ENCODE results near the gene NCKAP5L. TPM values are rescaled to one million over a fixed set of nuclear protein-coding genes. Genes with fewer than 3 reads are reported as not detected.

NCKAP5L gene
- polyA plus RNA-seq, 2 of the 4 experiments (the other 2 are of a cell fraction): 3.0 to 8.5 TPM

DNA sequence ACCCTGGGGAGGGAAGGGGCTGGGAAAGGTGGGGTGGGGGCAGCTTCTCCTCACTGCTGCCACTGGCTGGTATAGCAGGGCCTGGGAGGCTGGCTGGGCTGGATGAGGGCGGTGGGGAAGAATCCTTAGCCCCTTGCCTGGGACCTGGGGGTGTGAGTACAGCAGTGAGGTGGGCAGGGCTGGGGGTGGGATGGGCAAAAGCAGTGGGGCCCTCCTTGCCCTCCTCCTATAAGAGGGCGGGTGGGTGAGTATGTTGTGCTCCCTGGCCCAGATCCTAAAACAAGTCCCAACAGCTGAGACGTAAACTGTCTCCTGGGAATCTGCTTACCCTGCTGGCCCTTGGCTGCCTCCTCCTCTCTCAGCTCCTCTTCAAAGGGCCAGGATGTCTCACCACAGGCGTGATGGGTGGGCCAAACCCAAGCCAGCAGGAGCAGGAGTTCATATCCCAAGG, 2.2 kb downstream of the NCKAP5L start:
- WGBS (ENCODE audit: missing lambda C conversion rate): 88% methylated on average over 4 of the region's 4 CpGs
- no peak overlapping the region for H3K4me3 ChIP-seq
- POLR2A ChIA-PET: no interaction called here

DNA sequence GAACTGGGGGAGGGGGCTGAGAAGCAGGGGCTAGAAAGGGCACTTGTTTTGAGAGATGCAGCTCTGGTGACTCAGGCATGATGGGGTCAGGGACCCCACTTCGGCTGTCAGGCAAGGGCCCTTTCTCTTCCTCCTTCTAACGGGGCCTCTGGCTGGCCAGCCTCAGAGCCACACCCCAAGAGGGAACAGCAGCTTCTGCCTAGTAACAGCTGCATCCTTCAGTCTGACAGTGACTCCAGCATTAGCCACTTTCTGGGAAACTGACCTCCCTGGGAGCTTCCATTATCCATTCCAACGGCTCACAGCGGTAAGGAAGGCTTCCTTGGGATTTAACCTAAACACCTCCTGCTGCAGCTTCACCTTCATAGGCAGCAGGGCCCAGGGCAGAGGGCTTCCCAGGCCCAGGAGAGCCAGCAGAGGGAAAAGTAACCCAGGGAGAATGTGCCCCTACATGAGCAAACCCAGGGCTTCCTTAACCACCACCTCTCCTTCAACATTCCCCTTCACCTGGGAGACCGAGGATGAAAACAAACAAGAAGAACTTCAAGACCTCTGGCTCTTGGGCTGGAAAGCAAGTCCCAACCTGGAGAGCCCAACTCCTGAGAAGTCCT, 2.7 kb downstream of the NCKAP5L start:
- Histone ChIP-seq H3K4me2 (no peak overlapping the region), H3K27ac (no peak overlapping the region), H3K4me3 (no peak overlapping the region), H3K4me1 (peaks cover 16% of the 10 kb centered on the region; the same call in 2 of the 3 replicates), H3K9me3 (no peaks in the 10 kb centered on the region)
- DNase-seq (ENCODE audit: low read depth in 1 of 2, low spot score in 1 of 2): no peak
- WGBS (ENCODE audit: missing lambda C conversion rate): 83% methylated on average over 5 of the region's 5 CpGs
- no peak for ATAC-seq
- CTCF ChIA-PET: interaction anchor here (0.7 to 7.6 kb wide), 3 partner anchors 14 to 85 kb away, joined by 3 to 54 read pairs (median 8); partner anchors contain the start of gene TMBIM6
- POLR2A ChIA-PET: no interaction called here
- FAIRE-seq: no peak
- TF ChIP-seq CEBPB (IDR thresholded peaks at IDR 0.05): no peak
- TF ChIP-seq EHMT2 (IDR thresholded peaks at IDR 0.05; ENCODE audit: low read depth): no peak
- no peak for TF ChIP-seq SMC3 (IDR thresholded peaks at IDR 0.05)
- TF ChIP-seq BHLHE40 (IDR thresholded peaks at IDR 0.05; ENCODE audit: low read depth, low read length): no peak
- TF ChIP-seq RNF2 (IDR thresholded peaks at IDR 0.05; ENCODE audit: borderline replicate concordance, low read depth): no peak
- no peak for TF ChIP-seq JUN (IDR thresholded peaks at IDR 0.05)
- TF ChIP-seq, protein P1, sequence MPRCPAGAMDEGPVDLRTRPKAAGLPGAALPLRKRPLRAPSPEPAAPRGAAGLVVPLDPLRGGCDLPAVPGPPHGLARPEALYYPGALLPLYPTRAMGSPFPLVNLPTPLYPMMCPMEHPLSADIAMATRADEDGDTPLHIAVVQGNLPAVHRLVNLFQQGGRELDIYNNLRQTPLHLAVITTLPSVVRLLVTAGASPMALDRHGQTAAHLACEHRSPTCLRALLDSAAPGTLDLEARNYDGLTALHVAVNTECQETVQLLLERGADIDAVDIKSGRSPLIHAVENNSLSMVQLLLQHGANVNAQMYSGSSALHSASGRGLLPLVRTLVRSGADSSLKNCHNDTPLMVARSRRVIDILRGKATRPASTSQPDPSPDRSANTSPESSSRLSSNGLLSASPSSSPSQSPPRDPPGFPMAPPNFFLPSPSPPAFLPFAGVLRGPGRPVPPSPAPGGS (IDR thresholded peaks at IDR 0.05): no peak
- no peak for TF ChIP-seq TFCP2L1 (CRISPR knock-in tag; IDR thresholded peaks at IDR 0.05)
- no peak for TF ChIP-seq KDM5A (IDR thresholded peaks at IDR 0.05)
- no peak for TF ChIP-seq MAZ (IDR thresholded peaks at IDR 0.05; ENCODE audit: borderline replicate concordance, low read depth, low read length)
- no peak for TF ChIP-seq NPAS2 (CRISPR knock-in tag; IDR thresholded peaks at IDR 0.05; ENCODE audit: borderline replicate concordance)
- TF ChIP-seq FOSB (CRISPR knock-in tag; IDR thresholded peaks at IDR 0.05): no peak
- no peak for TF ChIP-seq JUNB (IDR thresholded peaks at IDR 0.05)
- TF ChIP-seq, protein P2, sequence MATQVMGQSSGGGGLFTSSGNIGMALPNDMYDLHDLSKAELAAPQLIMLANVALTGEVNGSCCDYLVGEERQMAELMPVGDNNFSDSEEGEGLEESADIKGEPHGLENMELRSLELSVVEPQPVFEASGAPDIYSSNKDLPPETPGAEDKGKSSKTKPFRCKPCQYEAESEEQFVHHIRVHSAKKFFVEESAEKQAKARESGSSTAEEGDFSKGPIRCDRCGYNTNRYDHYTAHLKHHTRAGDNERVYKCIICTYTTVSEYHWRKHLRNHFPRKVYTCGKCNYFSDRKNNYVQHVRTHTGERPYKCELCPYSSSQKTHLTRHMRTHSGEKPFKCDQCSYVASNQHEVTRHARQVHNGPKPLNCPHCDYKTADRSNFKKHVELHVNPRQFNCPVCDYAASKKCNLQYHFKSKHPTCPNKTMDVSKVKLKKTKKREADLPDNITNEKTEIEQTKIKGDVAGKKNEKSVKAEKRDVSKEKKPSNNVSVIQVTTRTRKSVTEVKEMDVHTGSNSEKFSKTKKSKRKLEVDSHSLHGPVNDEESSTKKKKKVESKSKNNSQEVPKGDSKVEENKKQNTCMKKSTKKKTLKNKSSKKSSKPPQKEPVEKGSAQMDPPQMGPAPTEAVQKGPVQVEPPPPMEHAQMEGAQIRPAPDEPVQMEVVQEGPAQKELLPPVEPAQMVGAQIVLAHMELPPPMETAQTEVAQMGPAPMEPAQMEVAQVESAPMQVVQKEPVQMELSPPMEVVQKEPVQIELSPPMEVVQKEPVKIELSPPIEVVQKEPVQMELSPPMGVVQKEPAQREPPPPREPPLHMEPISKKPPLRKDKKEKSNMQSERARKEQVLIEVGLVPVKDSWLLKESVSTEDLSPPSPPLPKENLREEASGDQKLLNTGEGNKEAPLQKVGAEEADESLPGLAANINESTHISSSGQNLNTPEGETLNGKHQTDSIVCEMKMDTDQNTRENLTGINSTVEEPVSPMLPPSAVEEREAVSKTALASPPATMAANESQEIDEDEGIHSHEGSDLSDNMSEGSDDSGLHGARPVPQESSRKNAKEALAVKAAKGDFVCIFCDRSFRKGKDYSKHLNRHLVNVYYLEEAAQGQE (IDR thresholded peaks at IDR 0.05): no peak
- no peak for TF ChIP-seq EHF (CRISPR knock-in tag; IDR thresholded peaks at IDR 0.05)

More for the DNA sequence above, 2.2 kb downstream of the NCKAP5L start:
- DNase-seq (ENCODE audit: low read depth in 1 of 2, low spot score in 1 of 2) (no peak), FAIRE-seq (no peak), ATAC-seq (no peak)
- CTCF ChIA-PET: interaction anchor here (1.0 to 7.6 kb wide), 4 partner anchors 10 to 85 kb away, joined by 3 to 54 read pairs (median 6); partner anchors contain the start of gene TMBIM6
- TF ChIP-seq MAFK (IDR thresholded peaks at IDR 0.05; ENCODE audit: partially characterized antibody): no peak
- no peak for TF ChIP-seq NPAS2 (CRISPR knock-in tag; IDR thresholded peaks at IDR 0.05; ENCODE audit: borderline replicate concordance)
- no peak for TF ChIP-seq SREBF2 (IDR thresholded peaks at IDR 0.05)
- TF ChIP-seq EP300 (IDR thresholded peaks at IDR 0.05): no peak
- TF ChIP-seq MYC (IDR thresholded peaks at IDR 0.05; ENCODE audit: borderline replicate concordance, low read length): no peak
- TF ChIP-seq, protein P3, sequence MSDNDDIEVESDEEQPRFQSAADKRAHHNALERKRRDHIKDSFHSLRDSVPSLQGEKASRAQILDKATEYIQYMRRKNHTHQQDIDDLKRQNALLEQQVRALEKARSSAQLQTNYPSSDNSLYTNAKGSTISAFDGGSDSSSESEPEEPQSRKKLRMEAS (IDR thresholded peaks at IDR 0.05): no peak
- no peak for TF ChIP-seq HEYL (CRISPR knock-in tag; IDR thresholded peaks at IDR 0.05)
- TF ChIP-seq PHF8 (IDR thresholded peaks at IDR 0.05; ENCODE audit: borderline replicate concordance, low read depth): no peak
- TF ChIP-seq EHMT2 (IDR thresholded peaks at IDR 0.05; ENCODE audit: low read depth): no peak
- TF ChIP-seq, protein P4, sequence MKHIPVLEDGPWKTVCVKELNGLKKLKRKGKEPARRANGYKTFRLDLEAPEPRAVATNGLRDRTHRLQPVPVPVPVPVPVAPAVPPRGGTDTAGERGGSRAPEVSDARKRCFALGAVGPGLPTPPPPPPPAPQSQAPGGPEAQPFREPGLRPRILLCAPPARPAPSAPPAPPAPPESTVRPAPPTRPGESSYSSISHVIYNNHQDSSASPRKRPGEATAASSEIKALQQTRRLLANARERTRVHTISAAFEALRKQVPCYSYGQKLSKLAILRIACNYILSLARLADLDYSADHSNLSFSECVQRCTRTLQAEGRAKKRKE (CRISPR knock-in tag; IDR thresholded peaks at IDR 0.05; ENCODE audit: low read depth): no peak
- TF ChIP-seq FOSB (CRISPR knock-in tag; IDR thresholded peaks at IDR 0.05): no peak
- TF ChIP-seq FOXS1 (CRISPR knock-in tag; IDR thresholded peaks at IDR 0.05): no peak
- no peak for TF ChIP-seq TFCP2L1 (CRISPR knock-in tag; IDR thresholded peaks at IDR 0.05)
- no peak for TF ChIP-seq ZC3H11A (IDR thresholded peaks at IDR 0.05)
- TF ChIP-seq POLR2AphosphoS2 (conservative IDR thresholded peaks at IDR 0.05; ENCODE audit: low read length): no peak
- TF ChIP-seq MAZ (IDR thresholded peaks at IDR 0.05; ENCODE audit: borderline replicate concordance, low read depth, low read length): no peak
- no peak for TF ChIP-seq ZFP36 (IDR thresholded peaks at IDR 0.05; ENCODE audit: borderline replicate concordance, partially characterized antibody)
- TF ChIP-seq, protein P5, sequence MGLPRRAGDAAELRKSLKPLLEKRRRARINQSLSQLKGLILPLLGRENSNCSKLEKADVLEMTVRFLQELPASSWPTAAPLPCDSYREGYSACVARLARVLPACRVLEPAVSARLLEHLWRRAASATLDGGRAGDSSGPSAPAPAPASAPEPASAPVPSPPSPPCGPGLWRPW (IDR thresholded peaks at IDR 0.05): no peak
- H3K4me1 ChIP-seq: peaks cover 16% of the 10 kb centered on the region; the same call in 2 of the 3 replicates
- no peak overlapping the region for H3K27ac ChIP-seq
- no peaks in the 10 kb centered on the region for H3K9me3 ChIP-seq
- H3K4me2 ChIP-seq: no peak overlapping the region; the same call in 2 of the 3 replicates

All from A549 (cell line).